HG03575 (cell line): Measurements from ENCODE around the gene FN3K.
"Not testable (repeated sequence)": the region's sequence is repeated elsewhere in the genome, so short reads cannot be mapped to it uniquely, and the experiment has no call there.

ENCODE experiments used
- ATAC-seq: cut with Tn5 transposase; IDR thresholded peaks from one replicate; pipeline ENCODE4 v1.9.1; 2021; ENCODE audit not compliant: unreplicated experiment, insufficient number of reproducible peaks, low FRiP score; ENCODE audit errors: extremely low read depth

FN3K gene

GRCh38 chr17:82729479-82730260, 5.7 kb upstream of the FN3K start:
- no peak for ATAC-seq

- ATAC-seq, result no peak
These were observed 3.2 kb upstream of the FN3K start for GRCh38 chr17:82732118-82732743.

- no peak for ATAC-seq
These were observed 1.2 kb downstream of the FN3K start for GRCh38 chr17:82736511-82737185.

- ATAC-seq, result no peak
These were observed 2.8 kb downstream of the FN3K start for GRCh38 chr17:82737967-82738877.

- no peak for ATAC-seq
These were observed 5.7 kb downstream of the FN3K start for GRCh38 chr17:82740906-82741759.

- no peak for ATAC-seq
These were observed 8.2 kb downstream of the FN3K start for GRCh38 chr17:82743344-82744219.

GRCh38 chr17:82744736-82745135, 9.3 kb downstream of the FN3K start:
- ATAC-seq, result not testable (repeated sequence)

GRCh38 chr17:82745524-82745923, 10.1 kb downstream of the FN3K start:
- ATAC-seq, result no peak

GRCh38 chr17:82748756-82749155, 13.3 kb downstream of the FN3K start:
- no peak for ATAC-seq

- ATAC-seq, result no peak
These were observed 15.0 kb downstream of the FN3K start for GRCh38 chr17:82750241-82750908.

GRCh38 chr17:82751171-82751570, 15.8 kb downstream of the FN3K start:
- ATAC-seq, result no peak

GRCh38 chr17:82751571-82752370, 16.4 kb downstream of the FN3K start, which contains the start of gene TBCD:
TBCD (plus strand) TSS chr17:82752065; CDS start chr17:82752194, 129 bp downstream.
- ATAC-seq, result no peak

GRCh38 chr17:82752371-82753200, 17.2 kb downstream of the FN3K start:
- ATAC-seq, result no peak

- no peak for ATAC-seq
These were observed 17.7 kb downstream of the FN3K start for GRCh38 chr17:82753201-82753464.
